ENCODE measurements around the gene ZNF774.
"Not testable (repeated sequence)": the region's sequence is repeated elsewhere in the genome, so short reads cannot be mapped to it uniquely, and the experiment has no call there.

Gene ZNF774

DNA sequence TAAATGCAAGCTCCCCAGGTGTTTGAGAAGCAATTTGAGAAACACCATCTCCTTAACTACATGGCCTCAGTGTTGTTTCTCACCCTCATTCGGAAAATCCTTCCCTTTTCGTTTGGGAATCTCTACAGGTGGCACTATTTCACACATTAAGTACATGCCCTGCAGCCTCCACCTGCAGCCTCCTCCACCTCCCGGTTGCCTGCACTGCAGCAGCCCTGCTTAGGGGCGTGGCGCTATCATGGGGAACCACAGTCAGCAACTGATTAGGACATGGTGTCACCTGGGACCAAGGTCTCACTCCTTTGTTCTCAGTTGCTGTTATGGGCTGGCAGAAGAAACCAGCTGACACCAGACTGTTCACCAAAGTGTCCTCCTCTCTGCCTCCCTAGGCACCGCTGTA lies 11.7 kb upstream of the ZNF774 start:
- Histone ChIP-seq H3K4me1 (ENCODE audit: control extremely low read depth in 1 of 4, control insufficient read depth in 4 of 4, insufficient read depth in 4 of 4, low read length in 3 of 4) (peaks cover 17 to 42% (median 24%) of the 10 kb centered on the region in 4 experiments), H3K4me3 (ENCODE audit: control insufficient read depth in 1 of 7, extremely low read depth in 1 of 7, insufficient read depth in 4 of 7, low read depth in 2 of 7, low read length in 6 of 7) (no peak overlapping the region), H3K27ac (ENCODE audit: insufficient read depth in 1 of 2, low read depth in 1 of 2, low read length in 2 of 2, poor library complexity in 1 of 2, severe bottlenecking in 2 of 2) (no peak overlapping the region), H3K9me3 (ENCODE audit: control extremely low read depth in 1 of 5, control insufficient read depth in 4 of 5, insufficient read depth in 2 of 5, low read depth in 1 of 5, low read length in 4 of 5) (no peaks in the 10 kb centered on the region), H3K27me3 (replicated peaks in 2 of 5; ENCODE audit: control insufficient read depth in 4 of 5, insufficient read depth in 5 of 5, low read length in 4 of 5) (no peaks in the 10 kb centered on the region), H3K36me3 (ENCODE audit: control insufficient read depth in 4 of 4, insufficient read depth in 4 of 4, low read length in 3 of 4) (no peaks in the 10 kb centered on the region)
- 98% methylated on average over 5 of the region's 6 CpGs for WGBS (ENCODE audit: insufficient coverage)
- ChIA-PET POLR2A (no interaction called here), CTCF (interaction anchor here (1.0 to 1.4 kb wide), 3 partner anchors 14 to 142 kb away, joined by 3 to 5 read pairs (median 3); no protein-coding TSS in a partner anchor)
- DNase-seq = no peak

DNA sequence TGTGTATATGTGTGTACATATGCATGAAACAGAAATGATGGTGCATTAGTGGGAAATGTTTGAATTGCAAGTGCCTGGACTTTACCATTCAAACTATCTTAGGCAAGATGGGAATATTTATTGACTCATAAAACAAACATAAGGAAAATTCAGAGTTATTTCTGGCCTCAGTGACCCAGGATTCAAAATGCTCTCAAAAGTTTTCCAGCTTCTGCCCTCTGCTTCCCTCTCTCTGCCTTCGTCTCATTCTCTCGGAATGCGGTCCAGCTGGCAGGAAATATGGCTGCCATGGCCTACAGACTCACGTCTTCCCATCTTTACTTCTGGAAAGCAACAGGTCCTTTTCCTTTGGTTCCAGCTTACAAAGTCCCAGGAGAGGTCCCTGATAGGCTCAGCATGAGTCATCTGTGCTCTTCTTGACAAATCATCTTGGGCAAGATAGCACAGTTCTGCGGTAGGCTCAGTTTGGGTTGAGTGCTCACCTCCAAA lies 8.7 kb upstream of the ZNF774 start:
- Histone ChIP-seq H3K9me3 (ENCODE audit: control extremely low read depth in 1 of 5, control insufficient read depth in 4 of 5, insufficient read depth in 2 of 5, low read depth in 1 of 5, low read length in 4 of 5) (no peaks in the 10 kb centered on the region), H3K27me3 (replicated peaks in 2 of 5; ENCODE audit: control insufficient read depth in 4 of 5, insufficient read depth in 5 of 5, low read length in 4 of 5) (no peaks in the 10 kb centered on the region), H3K4me1 (ENCODE audit: control extremely low read depth in 1 of 4, control insufficient read depth in 4 of 4, insufficient read depth in 4 of 4, low read length in 3 of 4) (peaks cover 9 to 28% (median 14%) of the 10 kb centered on the region in 4 experiments), H3K27ac (ENCODE audit: insufficient read depth in 1 of 2, low read depth in 1 of 2, low read length in 2 of 2, poor library complexity in 1 of 2, severe bottlenecking in 2 of 2) (no peak overlapping the region), H3K36me3 (ENCODE audit: control insufficient read depth in 4 of 4, insufficient read depth in 4 of 4, low read length in 3 of 4) (no peaks in the 10 kb centered on the region), H3K4me3 (ENCODE audit: control insufficient read depth in 1 of 7, extremely low read depth in 1 of 7, insufficient read depth in 4 of 7, low read depth in 2 of 7, low read length in 6 of 7) (no peak overlapping the region)
- no peak for DNase-seq
- POLR2A ChIA-PET = interaction anchor here (0.5 kb wide), 1 partner anchor 481 kb away, joined by 3 read pairs; no protein-coding TSS in a partner anchor
- 97% methylated on average over 5 of the region's 5 CpGs for WGBS (ENCODE audit: insufficient coverage)
- CTCF ChIA-PET = interaction anchor here (1.3 to 1.6 kb wide), 3 partner anchors 14 to 23 kb away, joined by 3 to 5 read pairs (median 4); no protein-coding TSS in a partner anchor

- Histone ChIP-seq H3K4me3 (ENCODE audit: control insufficient read depth in 1 of 7, extremely low read depth in 1 of 7, insufficient read depth in 4 of 7, low read depth in 2 of 7, low read length in 6 of 7) (no peak overlapping the region), H3K36me3 (ENCODE audit: control insufficient read depth in 4 of 4, insufficient read depth in 4 of 4, low read length in 3 of 4) (no peaks in the 10 kb centered on the region), H3K9me3 (ENCODE audit: control extremely low read depth in 1 of 5, control insufficient read depth in 4 of 5, insufficient read depth in 2 of 5, low read depth in 1 of 5, low read length in 4 of 5) (no peaks in the 10 kb centered on the region), H3K27ac (ENCODE audit: insufficient read depth in 1 of 2, low read depth in 1 of 2, low read length in 2 of 2, poor library complexity in 1 of 2, severe bottlenecking in 2 of 2) (no peak overlapping the region), H3K27me3 (replicated peaks in 2 of 5; ENCODE audit: control insufficient read depth in 4 of 5, insufficient read depth in 5 of 5, low read length in 4 of 5) (no peaks in the 10 kb centered on the region), H3K4me1 (ENCODE audit: control extremely low read depth in 1 of 4, control insufficient read depth in 4 of 4, insufficient read depth in 4 of 4, low read length in 3 of 4) (peaks cover 9 to 27% (median 14%) of the 10 kb centered on the region in 4 experiments)
- 100% methylated on average over 1 of the region's 1 CpG for WGBS (ENCODE audit: insufficient coverage)
- POLR2A ChIA-PET = no interaction called here
- DNase-seq = no peak
- CTCF ChIA-PET = interaction anchor here (1.0 to 1.9 kb wide), 5 partner anchors 15 to 137 kb away, joined by 3 to 5 read pairs (median 5); no protein-coding TSS in a partner anchor
Measured at GRCh38 chr15:90344662-90345061, 7.4 kb upstream of the ZNF774 start.

- no peak overlapping the region for H3K27ac ChIP-seq (ENCODE audit: insufficient read depth in 1 of 2, low read depth in 1 of 2, low read length in 2 of 2, poor library complexity in 1 of 2, severe bottlenecking in 2 of 2)
- WGBS (ENCODE audit: insufficient coverage) = 0% methylated on average over 1 of the region's 2 CpGs
- H3K4me3 ChIP-seq (ENCODE audit: control insufficient read depth in 1 of 7, extremely low read depth in 1 of 7, insufficient read depth in 4 of 7, low read depth in 2 of 7, low read length in 6 of 7) = no peak overlapping the region
- H3K36me3 ChIP-seq (ENCODE audit: control insufficient read depth in 4 of 4, insufficient read depth in 4 of 4, low read length in 3 of 4) = no peaks in the 10 kb centered on the region
- ChIA-PET POLR2A (no interaction called here), CTCF (interaction anchor here (1.0 to 1.9 kb wide), 2 partner anchors 15 to 16 kb away, joined by 4 to 5 read pairs; no protein-coding TSS in a partner anchor)
- H3K9me3 ChIP-seq (ENCODE audit: control extremely low read depth in 1 of 5, control insufficient read depth in 4 of 5, insufficient read depth in 2 of 5, low read depth in 1 of 5, low read length in 4 of 5) = no peaks in the 10 kb centered on the region
- peaks cover 0 to 2% (median 0%) of the 10 kb centered on the region in 5 experiments for H3K27me3 ChIP-seq (replicated peaks in 2 of 5; ENCODE audit: control insufficient read depth in 4 of 5, insufficient read depth in 5 of 5, low read length in 4 of 5)
- H3K4me1 ChIP-seq (ENCODE audit: control extremely low read depth in 1 of 4, control insufficient read depth in 4 of 4, insufficient read depth in 4 of 4, low read length in 3 of 4) = peaks cover 9 to 27% (median 14%) of the 10 kb centered on the region in 4 experiments
- DNase-seq = no peak
Measured at GRCh38 chr15:90345857-90346256, 6.2 kb upstream of the ZNF774 start.

DNA sequence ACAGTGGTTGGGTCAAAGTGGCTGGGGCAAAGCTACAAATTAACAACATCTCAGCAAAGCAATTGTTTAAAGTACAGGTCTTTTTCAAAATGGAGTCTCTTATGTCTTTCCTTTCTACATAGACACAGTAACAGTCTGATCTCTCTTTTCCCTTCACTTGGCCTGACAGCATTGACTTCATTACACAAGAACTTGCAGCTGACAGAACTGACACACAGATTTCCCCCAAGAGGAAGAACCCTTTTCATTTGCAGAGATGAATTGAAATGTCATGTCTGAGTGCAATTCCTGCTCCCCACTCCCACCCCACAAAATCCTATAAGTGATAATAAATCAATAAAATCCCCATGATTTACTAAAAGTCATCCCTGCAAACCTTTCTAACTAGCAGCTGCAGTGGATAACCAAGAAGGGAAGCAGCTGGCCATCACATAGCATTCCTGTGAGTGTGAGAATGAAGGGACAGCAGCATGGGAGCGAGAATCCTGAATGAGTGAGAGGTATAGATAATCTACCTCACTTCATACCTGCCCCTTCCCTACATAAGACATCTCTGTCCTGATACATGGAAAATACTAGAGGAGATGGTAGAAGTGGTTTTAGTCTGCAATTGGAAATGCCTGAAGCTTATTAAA lies 4.5 kb upstream of the ZNF774 start:
- DNase-seq; POLR2A ChIA-PET; H3K27me3 ChIP-seq (replicated peaks in 2 of 5; ENCODE audit: control insufficient read depth in 4 of 5, insufficient read depth in 5 of 5, low read length in 4 of 5); H3K36me3 ChIP-seq (ENCODE audit: control insufficient read depth in 4 of 4, insufficient read depth in 4 of 4, low read length in 3 of 4); H3K4me3 ChIP-seq (ENCODE audit: control insufficient read depth in 1 of 7, extremely low read depth in 1 of 7, insufficient read depth in 4 of 7, low read depth in 2 of 7, low read length in 6 of 7); H3K9me3 ChIP-seq (ENCODE audit: control extremely low read depth in 1 of 5, control insufficient read depth in 4 of 5, insufficient read depth in 2 of 5, low read depth in 1 of 5, low read length in 4 of 5); H3K27ac ChIP-seq (ENCODE audit: insufficient read depth in 1 of 2, low read depth in 1 of 2, low read length in 2 of 2, poor library complexity in 1 of 2, severe bottlenecking in 2 of 2): not testable (repeated sequence)
- CTCF ChIA-PET = interaction anchor here (0.6 kb wide), 1 partner anchor 236 kb away, joined by 4 read pairs; no protein-coding TSS in a partner anchor
- peaks cover 5 to 29% (median 15%) of the 10 kb centered on the region in 4 experiments for H3K4me1 ChIP-seq (ENCODE audit: control extremely low read depth in 1 of 4, control insufficient read depth in 4 of 4, insufficient read depth in 4 of 4, low read length in 3 of 4)
- no CpG with 5 or more reads among the region's 1 CpG for WGBS (ENCODE audit: insufficient coverage)

DNA sequence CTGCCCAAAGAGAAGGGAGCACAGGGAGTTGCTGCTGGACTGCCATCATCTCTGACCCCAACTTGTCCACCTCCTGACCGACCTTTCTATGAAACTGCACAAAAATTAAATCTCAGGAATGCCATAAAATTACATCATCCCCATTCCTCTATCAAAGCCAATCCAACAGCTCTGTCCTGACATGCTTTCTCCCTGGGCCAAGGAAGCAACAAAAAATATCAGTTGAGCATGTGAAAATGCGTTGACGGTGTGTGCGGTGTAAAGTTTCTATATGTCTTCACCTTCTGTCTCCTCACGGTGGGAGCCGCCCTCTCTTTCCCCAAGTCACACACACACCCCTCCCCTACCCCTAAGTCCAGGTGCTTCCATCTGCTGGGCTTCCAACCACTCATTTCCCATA lies 3.6 kb upstream of the ZNF774 start:
- Histone ChIP-seq H3K4me1 (ENCODE audit: control extremely low read depth in 1 of 4, control insufficient read depth in 4 of 4, insufficient read depth in 4 of 4, low read length in 3 of 4) (peaks cover 0 to 26% (median 10%) of the 10 kb centered on the region in 4 experiments), H3K27me3 (replicated peaks in 2 of 5; ENCODE audit: control insufficient read depth in 4 of 5, insufficient read depth in 5 of 5, low read length in 4 of 5) (peaks cover 0 to 2% (median 0%) of the 10 kb centered on the region in 5 experiments), H3K4me3 (ENCODE audit: control insufficient read depth in 1 of 7, extremely low read depth in 1 of 7, insufficient read depth in 4 of 7, low read depth in 2 of 7, low read length in 6 of 7) (no peak overlapping the region), H3K36me3 (ENCODE audit: control insufficient read depth in 4 of 4, insufficient read depth in 4 of 4, low read length in 3 of 4) (no peaks in the 10 kb centered on the region), H3K9me3 (ENCODE audit: control extremely low read depth in 1 of 5, control insufficient read depth in 4 of 5, insufficient read depth in 2 of 5, low read depth in 1 of 5, low read length in 4 of 5) (no peaks in the 10 kb centered on the region), H3K27ac (ENCODE audit: insufficient read depth in 1 of 2, low read depth in 1 of 2, low read length in 2 of 2, poor library complexity in 1 of 2, severe bottlenecking in 2 of 2) (no peak overlapping the region)
- ChIA-PET CTCF (no interaction called here), POLR2A (no interaction called here)
- 100% methylated on average over 5 of the region's 6 CpGs for WGBS (ENCODE audit: insufficient coverage)
- DNase-seq = no peak

GRCh38 chr15:90349072-90349471 lies 3.0 kb upstream of the ZNF774 start:
- CTCF ChIA-PET = interaction anchor here (1.0 kb wide), 1 partner anchor 11 kb away, joined by 3 read pairs; no protein-coding TSS in a partner anchor
- H3K4me3 ChIP-seq (ENCODE audit: control insufficient read depth in 1 of 7, extremely low read depth in 1 of 7, insufficient read depth in 4 of 7, low read depth in 2 of 7, low read length in 6 of 7) = no peak overlapping the region
- peaks cover 0 to 2% (median 0%) of the 10 kb centered on the region in 5 experiments for H3K27me3 ChIP-seq (replicated peaks in 2 of 5; ENCODE audit: control insufficient read depth in 4 of 5, insufficient read depth in 5 of 5, low read length in 4 of 5)
- H3K27ac ChIP-seq (ENCODE audit: insufficient read depth in 1 of 2, low read depth in 1 of 2, low read length in 2 of 2, poor library complexity in 1 of 2, severe bottlenecking in 2 of 2) = no peak overlapping the region
- POLR2A ChIA-PET = no interaction called here
- WGBS (ENCODE audit: insufficient coverage) = 97% methylated on average over 15 of the region's 21 CpGs
- H3K9me3 ChIP-seq (ENCODE audit: control extremely low read depth in 1 of 5, control insufficient read depth in 4 of 5, insufficient read depth in 2 of 5, low read depth in 1 of 5, low read length in 4 of 5) = no peaks in the 10 kb centered on the region
- peaks cover 0 to 26% (median 9%) of the 10 kb centered on the region in 4 experiments for H3K4me1 ChIP-seq (ENCODE audit: control extremely low read depth in 1 of 4, control insufficient read depth in 4 of 4, insufficient read depth in 4 of 4, low read length in 3 of 4)
- DNase-seq = no peak
- no peaks in the 10 kb centered on the region for H3K36me3 ChIP-seq (ENCODE audit: control insufficient read depth in 4 of 4, insufficient read depth in 4 of 4, low read length in 3 of 4)
